Spleen (tissue), 11 donors: ENCODE results near the gene LDLRAD1. TPM values are rescaled to one million over a fixed set of nuclear protein-coding genes. Genes with fewer than 3 reads are reported as not detected.

Source experiments
- DNase-seq: peaks from one replicate; pipeline ENCODE4 v3.0.0-alpha.2; 2020
- H3K27ac ChIP-seq, 8 donors: fragments of 200-600 bp; sonication (generic) in 7 of 8; 1 replicate in 4 of 8; 2 replicates in 4 of 8; pipeline versions ENCODE4 v1.5.0 to v1.8.0; 2016 to 2021; ENCODE audit warnings: inconsistent platforms in 4 of 8, mild to moderate bottlenecking in 4 of 8, moderate library complexity in 1 of 8
- H3K27me3 ChIP-seq, 7 donors: fragments of 200-600 bp; sonication (generic) in 6 of 7; replicated peaks in 1 of 7; 1 replicate in 4 of 7; 2 replicates in 3 of 7; pipeline versions ENCODE4 v1.5.0 to v1.8.0; 2016 to 2021; ENCODE audit warnings: inconsistent platforms in 3 of 7, mild to moderate bottlenecking in 1 of 7
- H3K36me3 ChIP-seq, 6 donors: fragments of 200-600 bp; sonication (generic) in 5 of 6; 1 replicate in 4 of 6; 2 replicates in 2 of 6; pipeline versions ENCODE4 v1.5.0 to v1.8.0; 2016 to 2021; ENCODE audit warnings: inconsistent platforms in 2 of 6
- H3K4me1 ChIP-seq, 6 donors: fragments of 200-600 bp; sonication (generic) in 5 of 6; 1 replicate in 3 of 6; 2 replicates in 3 of 6; pipeline versions ENCODE4 v1.5.0 to v1.8.0; 2016 to 2021; ENCODE audit warnings: inconsistent platforms in 3 of 6
- H3K4me3 ChIP-seq, 8 donors: fragments of 200-600 bp; sonication (generic) in 7 of 8; 1 replicate in 4 of 8; 2 replicates in 4 of 8; pipeline versions ENCODE4 v1.5.0 to v1.8.0; 2016 to 2021; ENCODE audit warnings: inconsistent platforms in 4 of 8, mild to moderate bottlenecking in 4 of 8, moderate library complexity in 2 of 8
- H3K9me3 ChIP-seq, 8 donors: fragments of 200-600 bp; sonication (generic) in 7 of 8; 1 replicate in 4 of 8; 2 replicates in 4 of 8; pipeline versions ENCODE4 v1.5.0 to v1.8.0; 2016 to 2021; ENCODE audit warnings: inconsistent platforms in 4 of 8
- POLR2A ChIP-seq, 3 donors: fragments of 450-650 bp; IDR thresholded peaks; one replicate each; pipeline ENCODE4 v1.5.1; 2017; ENCODE audit warnings: antibody characterized with exemption in 3 of 3, mild to moderate bottlenecking in 1 of 3
- POLR2AphosphoS5 ChIP-seq, 3 donors: sonication (generic); formaldehyde crosslinking; IDR thresholded peaks; one replicate each; pipeline ENCODE4 v1.5.1; 2017; ENCODE audit warnings: antibody characterized with exemption in 3 of 3
- WGBS, 5 donors: extraction: QIAGEN DNeasy Blood & Tissue Kit in 3 of 5; methylation state at CpG; one replicate each; pipeline versions ENCODE4 v1.1.5 to v1.1.7; 2013 to 2018; 5-methylcytosine and 5-hydroxymethylcytosine counted together
- intact Hi-C: fragments of 100-400 bp; cut with DNase I; formaldehyde crosslinking; loops from one replicate; pipeline ENCODE4 v1.15.0; 2023; ENCODE audit warnings: low total_unique reads
- polyA plus RNA-seq, 3 donors: library from polyadenylated mRNA; stranded (reverse); fragments of 200-250 nt; gene quantifications; one replicate each; pipeline ENCODE4 v1.2.1, GENCODE V29; 2013
- total RNA-seq, 7 donors: library from RNA; depleted of rRNA in 3 of 7; stranded (reverse); fragments of >200 nt in 3 of 7; fragmentation: NEBNext Ultra II Directional in 4 of 7; extraction: Animal tissue kit (Norgen Biotek cat#: 25700) in 4 of 7; gene quantifications; one replicate each; pipeline versions ENCODE4 v1.1.0 to v1.2.1, GENCODE V29; 2016 to 2021
- TF ChIP-seq, protein P1 (sequence below), 11 experiments: fragments of 200-600 bp in 7 of 11; fragments of 450-650 bp in 4 of 11; sonication (generic) in 4 of 11; IDR thresholded peaks in 8 of 11; conservative IDR thresholded peaks in 3 of 11; 1 replicate in 7 of 11; 2 replicates in 4 of 11; pipeline versions ENCODE4 v1.4.0 to v1.8.0; 2016 to 2021; ENCODE audit warnings: antibody characterized with exemption in 11 of 11, inconsistent platforms in 4 of 11, mild to moderate bottlenecking in 1 of 11
- donor health status: healthy with polysubstance abuse.
- donor health status: DM: no; HTN: no; CAD: no; lungs with moderate emphysema.
- donor health status: DM: no; HTN: no; CAD: no.
- donor health status: Bipolar disorder and iron deficiency.
- donor health status: healthy.
- donor health status: DM: no; HTN: no; CAD: no.
- donor health status: DM: yes; HTN: yes; CAD: no.

The LDLRAD1 gene
- total and polyA plus RNA-seq, 10 donors = not detected

DNA sequence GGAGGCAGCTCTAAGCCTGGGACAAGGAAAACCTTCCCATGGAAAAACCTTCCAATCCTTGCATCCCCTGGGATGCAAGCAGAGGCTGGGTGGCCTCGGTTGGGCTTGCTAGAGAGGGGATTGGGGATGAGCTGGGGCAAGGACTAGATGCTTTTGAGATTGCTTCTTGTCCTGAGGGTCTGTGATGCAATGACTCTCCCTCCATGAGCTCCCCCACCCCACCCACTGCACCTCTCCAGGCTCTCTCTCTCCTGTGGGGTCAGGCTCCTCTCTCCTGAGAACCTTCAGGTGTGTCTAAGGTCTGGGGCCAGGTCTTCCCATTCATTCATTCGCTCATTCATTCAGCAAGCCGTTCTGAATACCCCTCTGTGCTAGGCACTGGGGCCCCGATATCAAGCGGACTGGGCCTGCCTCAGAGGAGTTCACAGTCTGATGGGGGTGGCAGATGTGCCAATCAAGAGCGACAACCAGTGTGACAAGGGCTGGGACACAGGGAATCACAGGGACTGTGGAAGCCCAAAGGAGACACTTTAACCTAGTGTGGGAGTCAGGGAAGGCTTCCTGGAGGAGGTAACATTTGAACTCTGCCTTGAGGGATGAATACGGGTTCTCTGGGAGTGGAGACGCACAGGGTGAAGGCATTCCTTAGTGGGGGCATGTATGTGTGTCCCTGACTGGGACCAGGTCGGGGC is 6.5 kb downstream of the LDLRAD1 start:
- Histone ChIP-seq H3K27ac (no peak overlapping the region), H3K36me3 (no peaks in the 10 kb centered on the region), H3K4me1 (no peaks in the 10 kb centered on the region), H3K9me3 (no peaks in the 10 kb centered on the region), H3K4me3 (no peak overlapping the region), H3K27me3 (peaks cover 0 to 40% (median 0%) of the 10 kb centered on the region in 7 donors)
- intact Hi-C loops = no loop called here
- TF ChIP-seq, protein P1, sequence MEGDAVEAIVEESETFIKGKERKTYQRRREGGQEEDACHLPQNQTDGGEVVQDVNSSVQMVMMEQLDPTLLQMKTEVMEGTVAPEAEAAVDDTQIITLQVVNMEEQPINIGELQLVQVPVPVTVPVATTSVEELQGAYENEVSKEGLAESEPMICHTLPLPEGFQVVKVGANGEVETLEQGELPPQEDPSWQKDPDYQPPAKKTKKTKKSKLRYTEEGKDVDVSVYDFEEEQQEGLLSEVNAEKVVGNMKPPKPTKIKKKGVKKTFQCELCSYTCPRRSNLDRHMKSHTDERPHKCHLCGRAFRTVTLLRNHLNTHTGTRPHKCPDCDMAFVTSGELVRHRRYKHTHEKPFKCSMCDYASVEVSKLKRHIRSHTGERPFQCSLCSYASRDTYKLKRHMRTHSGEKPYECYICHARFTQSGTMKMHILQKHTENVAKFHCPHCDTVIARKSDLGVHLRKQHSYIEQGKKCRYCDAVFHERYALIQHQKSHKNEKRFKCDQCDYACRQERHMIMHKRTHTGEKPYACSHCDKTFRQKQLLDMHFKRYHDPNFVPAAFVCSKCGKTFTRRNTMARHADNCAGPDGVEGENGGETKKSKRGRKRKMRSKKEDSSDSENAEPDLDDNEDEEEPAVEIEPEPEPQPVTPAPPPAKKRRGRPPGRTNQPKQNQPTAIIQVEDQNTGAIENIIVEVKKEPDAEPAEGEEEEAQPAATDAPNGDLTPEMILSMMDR (IDR thresholded peaks at IDR 0.05 in 8 of 11, conservative IDR thresholded peaks at IDR 0.05 in 3 of 11) = no peak
- TF ChIP-seq POLR2A (IDR thresholded peaks at IDR 0.05) (no peak), POLR2AphosphoS5 (IDR thresholded peaks at IDR 0.05) (no peak)
- 80 to 85% (median 85%) methylated on average over 9 of the region's 9 CpGs for WGBS, 5 donors
- no peak for DNase-seq

GRCh38 chr1:54010415-54011117 is 7.4 kb downstream of the LDLRAD1 start:
- peaks cover 0 to 40% (median 0%) of the 10 kb centered on the region in 7 donors for H3K27me3 ChIP-seq
- intact Hi-C loops = no loop called here
- H3K4me1 ChIP-seq = no peaks in the 10 kb centered on the region
- no peak overlapping the region for H3K27ac ChIP-seq
- WGBS, 5 donors = 63 to 81% (median 73%) methylated on average over 4 to 5 of the region's 5 CpGs
- no peak overlapping the region for H3K4me3 ChIP-seq
- TF ChIP-seq POLR2AphosphoS5 (IDR thresholded peaks at IDR 0.05) = no peak
- TF ChIP-seq, protein P1 (IDR thresholded peaks at IDR 0.05 in 8 of 11, conservative IDR thresholded peaks at IDR 0.05 in 3 of 11) = no peak
- no peak for TF ChIP-seq POLR2A (IDR thresholded peaks at IDR 0.05)
- no peaks in the 10 kb centered on the region for H3K36me3 ChIP-seq
- DNase-seq = no peak
- H3K9me3 ChIP-seq = no peaks in the 10 kb centered on the region

DNA sequence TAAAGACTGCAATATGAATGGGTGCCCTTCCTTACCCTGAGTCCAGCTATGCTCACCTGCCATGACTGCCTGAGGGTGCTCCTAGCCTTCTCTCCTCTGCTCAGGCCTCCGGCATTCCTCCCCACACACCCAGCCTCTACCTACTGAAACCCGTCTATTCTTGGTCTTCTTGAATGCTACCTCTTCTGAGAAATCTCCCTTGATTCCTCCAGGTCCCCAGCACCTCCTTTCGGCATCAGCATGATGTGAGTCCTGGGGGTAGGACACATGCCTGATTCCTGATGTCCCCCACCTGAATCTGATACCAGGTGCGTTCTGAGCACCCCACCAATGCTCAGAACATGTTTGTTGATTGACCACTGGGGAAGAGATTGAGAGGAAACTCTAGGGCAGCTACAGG is 8.6 kb downstream of the LDLRAD1 start:
- no peaks in the 10 kb centered on the region for H3K9me3 ChIP-seq
- no peaks in the 10 kb centered on the region for H3K36me3 ChIP-seq
- H3K4me3 ChIP-seq = no peak overlapping the region
- H3K27me3 ChIP-seq = peaks cover 0 to 31% (median 0%) of the 10 kb centered on the region in 7 donors
- intact Hi-C loops = no loop called here
- H3K4me1 ChIP-seq = no peaks in the 10 kb centered on the region
- H3K27ac ChIP-seq = no peak overlapping the region
- no peak for DNase-seq
- TF ChIP-seq, protein P1 (IDR thresholded peaks at IDR 0.05 in 8 of 11, conservative IDR thresholded peaks at IDR 0.05 in 3 of 11) = no peak
- TF ChIP-seq POLR2A (IDR thresholded peaks at IDR 0.05) (no peak), POLR2AphosphoS5 (IDR thresholded peaks at IDR 0.05) (no peak)
- WGBS, 5 donors = 83 to 88% (median 84%) methylated on average over 4 of the region's 4 CpGs

DNA sequence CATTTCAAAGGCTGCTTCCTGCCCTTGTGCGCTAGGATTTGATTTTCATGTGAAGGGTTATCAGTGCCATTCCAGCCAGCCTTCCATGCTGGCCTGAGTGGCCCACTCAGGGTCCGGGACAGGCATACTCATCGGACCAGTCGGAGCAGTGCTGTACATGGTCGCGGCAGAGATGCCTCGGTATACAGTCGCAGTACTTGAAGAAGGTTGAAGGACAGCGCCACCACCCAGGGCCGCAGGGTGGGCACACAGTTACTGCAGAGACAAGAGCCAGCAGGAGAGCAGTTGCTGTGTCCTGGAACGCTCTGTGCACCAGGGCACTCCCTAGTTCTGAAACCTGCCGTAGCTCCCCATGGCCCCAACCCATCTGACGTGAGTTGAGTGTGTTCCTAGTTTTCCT is 9.1 kb downstream of the LDLRAD1 start:
- H3K9me3 ChIP-seq = no peaks in the 10 kb centered on the region
- WGBS, 5 donors = 83 to 93% (median 91%) methylated on average over 9 to 13 of the region's 13 CpGs
- H3K27me3 ChIP-seq = peaks cover 0 to 26% (median 0%) of the 10 kb centered on the region in 7 donors
- no peak for DNase-seq
- intact Hi-C loops = no loop called here
- no peaks in the 10 kb centered on the region for H3K36me3 ChIP-seq
- H3K27ac ChIP-seq = no peak overlapping the region
- no peak for TF ChIP-seq POLR2A (IDR thresholded peaks at IDR 0.05)
- TF ChIP-seq POLR2AphosphoS5 (IDR thresholded peaks at IDR 0.05) = no peak
- TF ChIP-seq, protein P1 (IDR thresholded peaks at IDR 0.05 in 8 of 11, conservative IDR thresholded peaks at IDR 0.05 in 3 of 11) = no peak
- no peak overlapping the region for H3K4me3 ChIP-seq
- no peaks in the 10 kb centered on the region for H3K4me1 ChIP-seq
